PFSK-1 (cell line): ENCODE measurements around the gene CSTA.

Experiments used
- FOXP2 ChIP-seq: optimal IDR thresholded peaks from 2 replicates; pipeline ENCODE3; 2011; ENCODE audit warnings: borderline replicate concordance, control low read depth, inconsistent platforms; ENCODE audit not compliant: insufficient read depth; ENCODE audit errors: extremely low read length, extremely low read depth
- POLR2AphosphoS5 ChIP-seq: IDR thresholded peaks from 2 replicates; pipeline ENCODE4 v1.6.1; 2012; ENCODE audit warnings: low read depth, mild to moderate bottlenecking, control low read depth, low read length, moderate library complexity
- REST ChIP-seq, 2 experiments: IDR thresholded peaks; 2 replicates each; pipeline versions ENCODE4 v1.6.1 to v1.8.0; 2011 to 2012; ENCODE audit warnings: low read depth in 2 of 2, low read length in 2 of 2, control low read depth in 1 of 2, inconsistent platforms in 1 of 2, mild to moderate bottlenecking in 1 of 2, moderate library complexity in 1 of 2; ENCODE audit not compliant: insufficient read depth in 1 of 2
- SIN3A ChIP-seq: IDR thresholded peaks from 2 replicates; pipeline ENCODE4 v1.6.1; 2012; ENCODE audit warnings: mild to moderate bottlenecking, low read length, moderate library complexity, borderline replicate concordance; ENCODE audit not compliant: insufficient read depth
- TAF1 ChIP-seq: IDR thresholded peaks from 2 replicates; pipeline ENCODE4 v1.6.1; 2012; ENCODE audit warnings: low read length, control low read depth, borderline replicate concordance; ENCODE audit not compliant: insufficient read depth

Gene CSTA

DNA sequence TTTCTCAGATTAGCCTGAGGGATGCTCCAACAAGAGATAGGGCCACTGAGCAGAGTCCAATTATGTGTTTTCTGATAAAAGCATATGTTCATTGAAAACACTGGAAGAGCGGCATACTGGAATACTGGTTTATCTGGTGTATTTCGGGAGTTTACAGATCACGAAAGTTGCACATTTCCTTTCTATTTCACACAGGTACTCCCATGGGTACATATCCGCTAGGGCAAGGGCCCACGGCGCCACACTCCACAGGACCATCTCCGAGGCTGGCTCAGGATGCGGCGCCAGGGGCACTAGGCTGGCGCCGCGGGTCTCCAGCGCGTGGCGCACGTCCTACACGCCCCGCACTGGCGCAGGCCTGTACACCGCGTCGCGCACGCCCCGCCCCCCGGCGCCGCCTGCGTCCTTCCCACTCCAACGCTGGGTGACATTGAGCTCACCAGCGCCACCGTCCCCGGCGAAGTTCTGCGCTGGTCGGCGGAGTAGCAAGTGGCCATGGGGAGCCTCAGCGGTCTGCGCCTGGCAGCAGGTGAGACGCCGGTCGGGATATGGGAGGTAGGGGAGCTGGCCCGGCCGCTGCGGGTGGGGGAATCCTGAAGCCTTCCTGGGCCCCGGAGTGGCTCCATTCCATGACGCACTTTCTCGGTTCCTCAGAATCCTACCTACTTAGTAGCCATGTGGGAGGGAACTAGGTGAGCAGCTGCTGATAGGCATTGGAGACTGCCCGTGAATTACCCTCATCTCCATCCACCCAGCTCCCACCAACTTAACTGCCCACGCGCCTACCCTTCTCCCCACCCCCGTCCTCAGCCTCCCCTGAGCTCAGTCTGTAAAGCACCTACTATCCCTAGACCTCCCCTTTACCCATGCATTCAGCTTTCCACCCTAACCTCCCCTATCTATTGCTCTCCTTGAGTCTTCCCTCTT is 59.0 kb downstream of the CSTA start, which contains the start of gene FAM162A:
FAM162A (plus strand) TSS at position 412 of the 927 bp plus-strand sequence; CDS start at position 496, 84 bp downstream.
- TF ChIP-seq REST (IDR thresholded peaks at IDR 0.05; ENCODE audit: insufficient read depth in 1 of 2, low read depth in 2 of 2, low read length in 2 of 2) = 0 out of 4 replicates have a peak, but pooled peaks have one; percentile 3 to 13
- TF ChIP-seq POLR2AphosphoS5 = peak; percentile 82
- TF ChIP-seq FOXP2 = peak; percentile 96
- TF ChIP-seq TAF1 = peak; percentile 69; the same call in 1 of the 2 replicates
- TF ChIP-seq SIN3A = no peak

GRCh38 chr3:122387709-122388108 is 62.7 kb downstream of the CSTA start:
- no peak for TF ChIP-seq SIN3A
- TF ChIP-seq TAF1 = no peak
- no peak for TF ChIP-seq REST (IDR thresholded peaks at IDR 0.05; ENCODE audit: insufficient read depth in 1 of 2, low read depth in 2 of 2, low read length in 2 of 2)
- no peak for TF ChIP-seq POLR2AphosphoS5
- no peak for TF ChIP-seq FOXP2

DNA sequence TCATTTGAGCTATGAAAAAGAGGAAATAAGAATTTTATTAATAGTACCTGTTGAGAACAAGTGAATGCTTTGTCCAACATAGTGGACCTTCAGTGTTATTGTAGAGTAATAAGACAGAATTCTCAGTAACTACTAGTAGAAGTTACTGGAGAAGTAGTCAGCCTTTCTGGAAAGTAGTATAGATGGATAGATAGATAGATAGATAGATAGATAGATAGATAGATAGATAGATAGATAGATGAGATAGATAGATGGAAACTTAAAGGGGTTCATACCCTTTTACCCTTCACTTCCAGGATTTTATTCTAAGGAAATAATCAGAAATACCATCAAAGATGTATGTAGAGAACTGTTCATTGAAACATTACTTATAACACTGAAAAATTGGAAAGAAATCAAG is 64.1 kb downstream of the CSTA start:
- TF ChIP-seq POLR2AphosphoS5 (no peak), REST (IDR thresholded peaks at IDR 0.05; ENCODE audit: insufficient read depth in 1 of 2, low read depth in 2 of 2, low read length in 2 of 2) (no peak), FOXP2 (no peak), TAF1 (no peak), SIN3A (no peak)

DNA sequence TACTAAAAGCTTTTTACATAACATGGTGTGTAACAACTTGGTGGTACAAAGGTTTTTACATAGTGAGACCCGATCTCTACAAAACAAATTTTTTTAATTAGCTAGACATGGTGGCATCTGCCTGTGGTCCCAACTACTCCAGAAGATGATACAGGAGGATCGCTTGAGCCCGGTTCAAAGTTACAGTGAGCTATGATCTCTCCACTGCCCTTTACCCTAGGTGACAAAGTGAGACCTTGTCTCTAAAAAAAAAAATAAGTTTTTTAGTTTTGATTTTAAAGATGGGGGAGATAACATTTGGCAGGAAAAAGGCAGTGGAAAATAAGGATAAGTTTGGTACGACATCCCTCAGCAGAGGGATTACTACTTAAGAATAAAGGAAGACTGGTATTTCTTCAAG is 64.8 kb downstream of the CSTA start:
- TF ChIP-seq REST (IDR thresholded peaks at IDR 0.05; ENCODE audit: insufficient read depth in 1 of 2, low read depth in 2 of 2, low read length in 2 of 2) (no peak), SIN3A (no peak), POLR2AphosphoS5 (no peak), TAF1 (no peak)
